ENCODE measurements around the gene ZBED1. TPM values are rescaled to one million over a fixed set of nuclear protein-coding genes. Genes with fewer than 3 reads are reported as not detected.
"Not testable (repeated sequence)": the region's sequence is repeated elsewhere in the genome, so short reads cannot be mapped to it uniquely, and the experiment has no call there.

Gene ZBED1
- total and polyA plus RNA-seq, 2 donors (not counting 3 experiments of a cell fraction or from before 2014, with no cell fraction given) = 24.6 to 46.5 TPM

- H3K27ac ChIP-seq (ENCODE audit: insufficient read depth, low read depth, low read length) = no peak overlapping the region
- no peak for FAIRE-seq
- H4K20me1 ChIP-seq (replicated peaks; ENCODE audit: control insufficient read depth, extremely low read depth, insufficient read depth, low read length) = no peaks in the 10 kb centered on the region
- H3K4me2 ChIP-seq (ENCODE audit: insufficient read depth, low read length) = no peak overlapping the region
- DNase-seq (ENCODE audit: low read depth, low spot score) = no peak
- intact Hi-C loops (cut with micrococcal nuclease) (no loop called here), dilution Hi-C loops (cut with MboI; ENCODE audit: extremely low pct_ligation_motif_present, low sequenced_read_pairs) (no loop called here)
- ChIA-PET POLR2A (no interaction called here), CTCF (no interaction called here)
- no peaks in the 10 kb centered on the region for H3K9me3 ChIP-seq (replicated peaks; ENCODE audit: control insufficient read depth, insufficient read depth, low read length)
- H2AFZ ChIP-seq (ENCODE audit: low read depth, low read length) = no peak overlapping the region
- TF ChIP-seq MYC (IDR thresholded peaks at IDR 0.05; ENCODE audit: low read depth, low read length) (no peak), GATA2 (IDR thresholded peaks at IDR 0.05; ENCODE audit: insufficient read depth, insufficient read length, low read depth, low read length) (no peak), EZH2 (IDR thresholded peaks at IDR 0.05; ENCODE audit: borderline replicate concordance, low read depth, low read length, severe bottlenecking) (no peak), FOS (IDR thresholded peaks at IDR 0.05; ENCODE audit: borderline replicate concordance, insufficient read depth, low read length) (no peak), JUN (IDR thresholded peaks at IDR 0.05; ENCODE audit: borderline replicate concordance, insufficient read depth, insufficient read length, low read depth) (no peak)
- TF ChIP-seq, protein P1, sequence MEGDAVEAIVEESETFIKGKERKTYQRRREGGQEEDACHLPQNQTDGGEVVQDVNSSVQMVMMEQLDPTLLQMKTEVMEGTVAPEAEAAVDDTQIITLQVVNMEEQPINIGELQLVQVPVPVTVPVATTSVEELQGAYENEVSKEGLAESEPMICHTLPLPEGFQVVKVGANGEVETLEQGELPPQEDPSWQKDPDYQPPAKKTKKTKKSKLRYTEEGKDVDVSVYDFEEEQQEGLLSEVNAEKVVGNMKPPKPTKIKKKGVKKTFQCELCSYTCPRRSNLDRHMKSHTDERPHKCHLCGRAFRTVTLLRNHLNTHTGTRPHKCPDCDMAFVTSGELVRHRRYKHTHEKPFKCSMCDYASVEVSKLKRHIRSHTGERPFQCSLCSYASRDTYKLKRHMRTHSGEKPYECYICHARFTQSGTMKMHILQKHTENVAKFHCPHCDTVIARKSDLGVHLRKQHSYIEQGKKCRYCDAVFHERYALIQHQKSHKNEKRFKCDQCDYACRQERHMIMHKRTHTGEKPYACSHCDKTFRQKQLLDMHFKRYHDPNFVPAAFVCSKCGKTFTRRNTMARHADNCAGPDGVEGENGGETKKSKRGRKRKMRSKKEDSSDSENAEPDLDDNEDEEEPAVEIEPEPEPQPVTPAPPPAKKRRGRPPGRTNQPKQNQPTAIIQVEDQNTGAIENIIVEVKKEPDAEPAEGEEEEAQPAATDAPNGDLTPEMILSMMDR (IDR thresholded peaks at IDR 0.05; ENCODE audit: extremely low read depth in 1 of 2, insufficient read depth in 1 of 2, low read depth in 1 of 2, low read length in 2 of 2) = no peak
- BruUV-seq (replicated peaks) = no TSS peak
- no peaks in the 10 kb centered on the region for H3K27me3 ChIP-seq (ENCODE audit: control insufficient read depth in 2 of 2, insufficient read depth in 2 of 2, low read length in 2 of 2)
- H3K9me1 ChIP-seq (replicated peaks; ENCODE audit: control insufficient read depth, extremely low read depth, insufficient read depth, low read length) = no peaks in the 10 kb centered on the region
- H3K4me3 ChIP-seq (replicated peaks in 1 of 3; ENCODE audit: insufficient read depth in 1 of 3, low read depth in 1 of 3, low read length in 3 of 3) = no peak overlapping the region
- no peaks in the 10 kb centered on the region for H3K36me3 ChIP-seq (ENCODE audit: control insufficient read depth in 2 of 2, extremely low read depth in 1 of 2, insufficient read depth in 2 of 2, low read length in 2 of 2)
- H3K9ac ChIP-seq (replicated peaks; ENCODE audit: extremely low read depth, insufficient read depth, low read length) = no peak overlapping the region
- no peaks in the 10 kb centered on the region for H3K4me1 ChIP-seq (ENCODE audit: control insufficient read depth, extremely low read depth, insufficient read depth, low read length)
- no peaks in the 10 kb centered on the region for H3K79me2 ChIP-seq (ENCODE audit: control insufficient read depth, insufficient read depth, low read length)
These were observed 36.7 kb downstream of the ZBED1 start for GRCh38 chrX:2463973-2464676.

GRCh38 chrX:2463481-2463880 is 37.3 kb downstream of the ZBED1 start:
- H3K4me1 ChIP-seq (ENCODE audit: control insufficient read depth, extremely low read depth, insufficient read depth, low read length); FAIRE-seq; CTCF ChIA-PET; H3K9me3 ChIP-seq (replicated peaks; ENCODE audit: control insufficient read depth, insufficient read depth, low read length); POLR2A ChIA-PET; H3K79me2 ChIP-seq (ENCODE audit: control insufficient read depth, insufficient read depth, low read length); H3K36me3 ChIP-seq (ENCODE audit: control insufficient read depth in 2 of 2, extremely low read depth in 1 of 2, insufficient read depth in 2 of 2, low read length in 2 of 2); BruUV-seq (replicated peaks); dilution Hi-C loops (cut with MboI; ENCODE audit: extremely low pct_ligation_motif_present, low sequenced_read_pairs); H3K27me3 ChIP-seq (ENCODE audit: control insufficient read depth in 2 of 2, insufficient read depth in 2 of 2, low read length in 2 of 2); H4K20me1 ChIP-seq (replicated peaks; ENCODE audit: control insufficient read depth, extremely low read depth, insufficient read depth, low read length); H3K4me3 ChIP-seq (replicated peaks in 1 of 3; ENCODE audit: insufficient read depth in 1 of 3, low read depth in 1 of 3, low read length in 3 of 3); H2AFZ ChIP-seq (ENCODE audit: low read depth, low read length); H3K9me1 ChIP-seq (replicated peaks; ENCODE audit: control insufficient read depth, extremely low read depth, insufficient read depth, low read length); H3K9ac ChIP-seq (replicated peaks; ENCODE audit: extremely low read depth, insufficient read depth, low read length); H3K27ac ChIP-seq (ENCODE audit: insufficient read depth, low read depth, low read length); H3K4me2 ChIP-seq (ENCODE audit: insufficient read depth, low read length); intact Hi-C loops (cut with micrococcal nuclease): not testable (repeated sequence)
- peak; percentile 46 for DNase-seq (ENCODE audit: low read depth, low spot score)

Data from endothelial cell of umbilical vein (primary cell).